HG03432 (cell line): ENCODE results near the gene S100A5.
"Not testable (repeated sequence)": the region's sequence is repeated elsewhere in the genome, so short reads cannot be mapped to it uniquely, and the experiment has no call there.

Experiments used
- ATAC-seq: cut with Tn5 transposase; IDR thresholded peaks from one replicate; pipeline ENCODE4 v1.9.1; 2021; ENCODE audit warnings: mild to moderate bottlenecking, moderate library complexity; ENCODE audit not compliant: unreplicated experiment

The S100A5 gene, protein sequence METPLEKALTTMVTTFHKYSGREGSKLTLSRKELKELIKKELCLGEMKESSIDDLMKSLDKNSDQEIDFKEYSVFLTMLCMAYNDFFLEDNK

GRCh38 chr1:153540394-153541361, at the start of gene S100A5:
Gene S100A5, minus strand, starts transcription at chr1:153540934. Its CDS starts 743 bp downstream, at chr1:153540191.
- no peak for ATAC-seq

- no peak for ATAC-seq
Observed at GRCh38 chr1:153588482-153588881, 47.7 kb upstream of the S100A5 start.

DNA sequence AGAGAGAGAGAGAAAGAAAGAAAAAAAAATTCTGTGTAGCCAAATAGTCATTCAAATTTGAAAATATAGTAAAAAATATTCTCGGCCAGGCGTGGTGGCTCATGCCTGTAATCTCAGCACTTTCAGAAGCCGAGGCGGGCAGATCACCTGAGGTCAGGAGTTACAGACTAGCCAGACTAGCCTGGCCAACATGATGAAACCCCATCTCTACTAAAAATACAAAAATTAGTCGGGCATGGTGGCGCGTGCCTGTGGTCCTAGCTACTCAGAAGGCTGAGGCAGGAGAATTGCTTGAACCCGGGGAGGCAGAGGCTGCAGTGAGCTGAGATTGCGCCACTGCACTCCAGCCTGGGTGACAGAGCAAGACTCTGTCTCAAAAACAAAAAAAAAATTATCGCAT, 47.3 kb upstream of the S100A5 start:
- ATAC-seq = not testable (repeated sequence)

- no peak for ATAC-seq
Observed at GRCh38 chr1:153587314-153587713, 46.6 kb upstream of the S100A5 start.

- no peak for ATAC-seq
Observed at GRCh38 chr1:153586347-153586746, 45.6 kb upstream of the S100A5 start.

- no peak for ATAC-seq
Observed at GRCh38 chr1:153585006-153585405, 44.3 kb upstream of the S100A5 start.

DNA sequence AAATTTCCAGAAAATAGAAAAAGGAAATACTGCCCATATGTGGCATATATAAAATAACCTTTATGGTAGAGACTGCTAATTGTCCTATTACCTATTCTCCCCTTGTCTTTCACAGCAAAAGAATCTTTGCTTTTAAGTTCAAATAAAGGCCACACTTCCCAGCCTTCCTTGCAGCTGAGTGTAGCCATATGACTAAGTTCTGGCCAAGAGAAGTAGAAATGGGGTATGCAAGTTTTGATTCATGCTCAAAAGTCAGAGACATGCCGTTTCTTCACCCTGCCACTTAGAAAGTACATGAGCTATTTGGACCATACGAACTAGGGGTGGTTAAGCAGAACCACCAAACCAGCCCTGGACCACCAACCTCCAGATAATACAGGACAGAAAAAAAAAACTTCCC, 43.2 kb upstream of the S100A5 start:
- no peak for ATAC-seq

DNA sequence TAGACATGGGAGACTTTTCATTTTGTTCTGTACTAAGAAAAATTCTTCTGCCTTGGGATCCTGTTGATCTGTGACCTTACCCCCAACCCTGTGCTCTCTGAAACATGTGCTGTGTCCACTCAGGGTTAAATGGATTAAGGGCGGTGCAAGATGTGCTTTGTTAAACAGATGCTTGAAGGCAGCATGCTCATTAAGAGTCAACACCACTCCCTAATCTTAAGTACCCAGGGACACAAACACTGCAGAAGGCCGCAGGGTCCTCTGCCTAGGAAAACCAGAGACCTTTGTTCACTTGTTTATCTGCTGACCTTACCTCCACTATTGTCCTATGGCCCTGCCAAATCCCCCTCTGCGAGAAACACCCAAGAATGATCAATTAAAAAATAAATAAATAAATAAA, 42.8 kb upstream of the S100A5 start:
- ATAC-seq = not testable (repeated sequence)

- not testable (repeated sequence) for ATAC-seq
Observed at GRCh38 chr1:153582836-153583235, 42.1 kb upstream of the S100A5 start.

GRCh38 chr1:153578936-153579335, 38.2 kb upstream of the S100A5 start:
- ATAC-seq = no peak

GRCh38 chr1:153578490-153578889, 37.8 kb upstream of the S100A5 start:
- no peak for ATAC-seq

GRCh38 chr1:153577624-153578051, 36.9 kb upstream of the S100A5 start:
- ATAC-seq = no peak

GRCh38 chr1:153577138-153577537, 36.4 kb upstream of the S100A5 start:
- no peak for ATAC-seq

DNA sequence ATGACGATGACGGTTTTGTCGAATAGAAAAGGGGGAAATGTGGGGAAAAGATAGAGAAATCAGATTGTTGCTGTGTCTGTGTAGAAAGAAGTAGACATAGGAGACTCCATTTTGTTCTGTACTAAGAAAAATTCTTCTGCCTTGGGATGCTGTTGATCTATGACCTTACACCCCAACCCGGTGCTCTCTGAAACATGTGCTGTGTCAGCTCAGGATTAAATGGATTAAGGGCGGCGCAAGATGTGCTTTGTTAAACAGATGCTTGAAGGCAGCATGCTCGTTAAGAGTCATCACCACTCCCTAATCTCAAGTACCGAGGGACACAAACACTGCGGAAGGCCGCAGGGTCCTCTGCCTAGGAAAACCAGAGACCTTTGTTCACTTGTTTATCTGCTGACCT, 34.8 kb upstream of the S100A5 start:
- ATAC-seq = not testable (repeated sequence)

DNA sequence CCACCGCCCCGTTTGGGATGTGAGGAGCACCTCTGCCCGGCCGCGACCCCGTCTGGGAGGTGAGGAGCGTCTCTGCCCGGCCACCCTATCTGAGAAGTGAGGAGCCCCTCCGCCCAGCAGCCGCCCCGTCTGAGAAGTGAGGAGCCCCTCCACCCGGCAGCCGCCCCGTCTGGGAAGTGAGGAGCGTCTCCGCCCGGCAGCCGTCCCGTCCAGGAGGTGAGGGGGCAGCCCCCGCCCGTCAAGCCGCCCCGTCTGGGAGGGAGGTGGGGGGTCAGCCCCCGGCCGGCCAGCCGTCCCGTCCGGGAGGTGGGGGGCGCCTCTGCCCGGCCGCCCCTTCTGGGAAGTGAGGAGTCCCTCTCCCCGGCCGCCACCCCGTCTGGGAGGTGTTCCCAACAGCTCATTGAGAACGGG, 34.4 kb upstream of the S100A5 start:
- not testable (repeated sequence) for ATAC-seq

DNA sequence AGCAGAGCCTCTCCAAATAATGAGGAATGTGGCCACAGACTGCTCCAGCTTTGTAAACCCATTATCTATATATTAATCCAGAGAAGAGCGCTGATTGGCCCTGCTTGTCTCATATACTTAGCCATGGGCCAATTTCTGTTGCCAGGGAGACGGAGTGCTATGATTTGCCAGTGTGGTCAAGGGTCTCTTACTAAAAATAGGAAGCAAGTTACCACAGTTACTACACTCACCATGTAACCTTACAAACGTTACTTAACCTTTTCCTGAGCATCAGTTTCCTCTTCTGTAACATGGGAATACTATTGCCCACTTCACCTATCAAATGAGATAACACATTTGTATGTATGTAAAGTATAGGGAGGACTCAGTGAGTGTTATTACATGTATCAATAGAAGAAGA, 32.6 kb upstream of the S100A5 start:
- no peak for ATAC-seq

DNA sequence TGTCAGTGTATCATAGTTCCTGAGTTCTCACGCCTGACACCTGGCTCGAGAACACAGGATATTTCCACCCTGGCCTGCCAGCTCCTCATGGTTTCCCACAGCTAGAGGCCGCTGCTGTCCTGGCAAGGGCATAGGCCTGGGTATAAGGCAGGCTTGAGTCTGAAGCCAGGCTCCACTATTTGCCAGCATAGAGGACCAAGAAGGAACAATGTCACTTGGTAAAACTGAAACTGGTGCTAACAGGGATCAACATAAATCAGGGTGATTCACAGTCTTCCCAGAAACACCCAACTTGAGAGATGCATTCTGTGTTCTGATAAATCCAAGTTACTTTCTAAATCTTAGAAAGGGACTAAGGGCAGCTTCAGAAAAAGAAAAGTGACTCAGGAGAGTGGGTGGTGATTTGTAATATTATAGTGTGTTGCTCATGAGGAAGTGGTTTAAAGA, 31.9 kb upstream of the S100A5 start:
- ATAC-seq = peak; percentile 77

DNA sequence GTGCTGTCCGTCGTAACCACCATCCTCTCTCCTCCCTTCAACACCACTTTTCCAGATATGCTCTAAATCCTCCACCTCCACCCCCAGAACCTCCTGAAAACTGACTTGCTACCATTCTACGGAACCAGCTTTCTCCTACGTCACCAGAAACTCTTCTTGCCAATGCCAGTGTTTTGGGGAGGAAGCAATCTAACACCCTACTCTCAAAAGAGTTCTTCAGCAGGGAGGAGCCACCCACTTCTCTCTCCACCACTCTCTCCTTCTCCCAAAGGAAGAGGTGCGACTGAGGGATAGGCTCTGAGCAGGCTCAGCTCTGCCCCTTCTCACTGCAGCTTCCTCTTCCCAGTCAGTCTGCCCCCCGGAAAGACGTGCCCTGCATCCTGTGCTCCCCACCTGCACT, 31.0 kb upstream of the S100A5 start:
- no peak for ATAC-seq

DNA sequence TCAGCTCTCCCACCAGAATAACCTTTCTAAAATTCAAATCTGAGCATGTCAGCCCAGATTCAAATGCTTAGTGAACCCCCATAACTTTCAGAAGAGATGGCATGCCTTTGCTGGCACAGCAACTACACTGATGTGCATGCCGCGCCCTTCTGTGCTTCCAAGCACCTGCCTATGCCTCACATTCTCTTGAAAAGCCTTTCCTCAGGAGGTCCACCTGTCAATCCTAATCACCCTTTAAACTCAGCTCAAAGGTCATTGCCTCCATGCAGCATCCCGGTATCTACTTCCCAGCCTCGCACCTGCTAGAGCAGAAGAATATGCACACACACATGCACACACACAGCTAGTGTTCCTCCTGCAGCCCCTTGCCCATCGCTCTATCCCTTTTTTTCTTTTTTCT, 30.1 kb upstream of the S100A5 start:
- ATAC-seq = no peak

GRCh38 chr1:153569465-153569864, 28.7 kb upstream of the S100A5 start:
- ATAC-seq = no peak

DNA sequence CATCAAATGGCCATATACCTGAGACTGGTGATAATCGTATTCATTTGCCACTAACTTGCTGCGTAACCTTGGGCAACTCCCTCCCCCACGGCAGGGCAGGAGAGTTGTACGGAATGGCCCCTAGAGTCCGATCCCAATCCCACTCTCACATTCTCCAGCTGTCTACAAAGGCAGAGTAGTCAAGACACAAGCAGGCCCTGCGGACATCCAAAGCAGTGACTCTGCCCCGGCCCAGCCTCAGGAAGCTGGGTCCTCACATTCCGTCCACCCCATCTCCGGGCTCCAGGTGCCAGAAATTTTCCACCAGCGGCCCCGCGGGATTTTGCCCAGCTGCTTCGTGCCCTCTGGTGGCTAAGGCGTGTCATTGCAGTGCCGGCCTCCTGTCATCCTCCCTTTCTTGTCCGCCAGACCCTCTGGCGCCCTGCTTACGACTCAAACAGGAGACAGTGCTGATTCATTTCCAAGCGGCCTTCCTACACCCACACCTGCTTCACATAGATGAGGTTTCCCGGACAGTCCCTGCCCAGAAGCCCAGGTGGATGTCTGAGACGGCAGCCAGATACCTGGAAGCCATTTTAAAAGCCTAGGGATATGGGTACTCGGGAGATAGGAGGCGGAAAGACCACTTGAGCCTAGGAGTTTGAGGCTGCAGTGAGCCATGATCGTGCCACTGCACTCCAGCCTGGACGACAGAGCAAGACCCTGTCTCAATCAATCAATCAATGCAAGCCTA, 27.8 kb upstream of the S100A5 start:
- no peak for ATAC-seq
